Uterus (tissue), 2 donors: ENCODE measurements around the gene ACADL.

ENCODE experiments used
- POLR2A ChIP-seq, 2 donors: fragments of 450-650 bp; IDR thresholded peaks; one replicate each; pipeline ENCODE4 v1.6.1; 2016; ENCODE audit warnings: antibody characterized with exemption in 2 of 2, mild to moderate bottlenecking in 1 of 2, moderate library complexity in 1 of 2
- TF ChIP-seq, protein P1 (sequence below), 4 experiments: fragments of 200-600 bp in 2 of 4; fragments of 450-650 bp in 2 of 4; sonication (generic) in 2 of 4; IDR thresholded peaks; one replicate each; pipeline ENCODE4 v1.5.1; 2016 to 2019; ENCODE audit warnings: antibody characterized with exemption in 4 of 4, mild to moderate bottlenecking in 2 of 4, moderate library complexity in 1 of 4

GRCh38 chr2:210157526-210157925, 67.7 kb downstream of the ACADL start:
- TF ChIP-seq POLR2A (IDR thresholded peaks at IDR 0.05) = no peak
- TF ChIP-seq, protein P1, sequence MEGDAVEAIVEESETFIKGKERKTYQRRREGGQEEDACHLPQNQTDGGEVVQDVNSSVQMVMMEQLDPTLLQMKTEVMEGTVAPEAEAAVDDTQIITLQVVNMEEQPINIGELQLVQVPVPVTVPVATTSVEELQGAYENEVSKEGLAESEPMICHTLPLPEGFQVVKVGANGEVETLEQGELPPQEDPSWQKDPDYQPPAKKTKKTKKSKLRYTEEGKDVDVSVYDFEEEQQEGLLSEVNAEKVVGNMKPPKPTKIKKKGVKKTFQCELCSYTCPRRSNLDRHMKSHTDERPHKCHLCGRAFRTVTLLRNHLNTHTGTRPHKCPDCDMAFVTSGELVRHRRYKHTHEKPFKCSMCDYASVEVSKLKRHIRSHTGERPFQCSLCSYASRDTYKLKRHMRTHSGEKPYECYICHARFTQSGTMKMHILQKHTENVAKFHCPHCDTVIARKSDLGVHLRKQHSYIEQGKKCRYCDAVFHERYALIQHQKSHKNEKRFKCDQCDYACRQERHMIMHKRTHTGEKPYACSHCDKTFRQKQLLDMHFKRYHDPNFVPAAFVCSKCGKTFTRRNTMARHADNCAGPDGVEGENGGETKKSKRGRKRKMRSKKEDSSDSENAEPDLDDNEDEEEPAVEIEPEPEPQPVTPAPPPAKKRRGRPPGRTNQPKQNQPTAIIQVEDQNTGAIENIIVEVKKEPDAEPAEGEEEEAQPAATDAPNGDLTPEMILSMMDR (IDR thresholded peaks at IDR 0.05) = no peak
